ENCODE data around the gene DHX57. TPM values are rescaled to one million over a fixed set of nuclear protein-coding genes. Genes with fewer than 3 reads are reported as not detected.
"Not testable (repeated sequence)": the region's sequence is repeated elsewhere in the genome, so short reads cannot be mapped to it uniquely, and the experiment has no call there.

The DHX57 gene
- polyA plus RNA-seq, 5 donors, result 31.4 to 42.5 (median 37.9) TPM

DNA sequence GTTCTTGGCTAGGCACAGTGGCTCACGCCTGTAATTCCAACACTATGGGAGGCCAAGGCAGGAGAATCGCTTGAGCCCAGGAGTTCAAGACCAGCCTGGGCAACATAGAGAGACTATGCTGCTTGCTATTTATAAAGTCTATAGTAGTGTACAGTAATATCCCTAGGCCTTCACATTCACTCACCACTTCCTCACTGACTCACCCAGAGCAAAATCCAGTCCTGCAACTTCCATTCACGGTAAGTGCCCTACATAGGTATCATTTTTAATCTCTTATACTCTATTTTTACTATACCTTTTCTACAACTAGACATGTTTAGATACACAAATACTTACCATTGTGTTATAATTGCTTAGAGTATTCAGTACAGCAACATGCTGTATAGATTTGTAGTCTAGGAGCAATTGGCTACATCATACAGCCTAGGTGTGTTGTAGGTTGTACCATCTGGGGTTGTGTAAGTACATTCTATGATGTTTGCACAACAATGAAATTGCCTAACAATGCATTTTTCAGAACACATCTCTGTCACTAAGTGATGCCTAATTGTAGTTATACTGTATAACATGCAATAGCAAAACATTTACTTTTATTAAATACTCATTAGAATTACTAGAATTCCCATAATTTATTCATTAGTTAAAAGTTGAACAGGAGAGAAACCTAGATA is 8.8 kb downstream of the DHX57 start:
- no peak for DNase-seq

DNA sequence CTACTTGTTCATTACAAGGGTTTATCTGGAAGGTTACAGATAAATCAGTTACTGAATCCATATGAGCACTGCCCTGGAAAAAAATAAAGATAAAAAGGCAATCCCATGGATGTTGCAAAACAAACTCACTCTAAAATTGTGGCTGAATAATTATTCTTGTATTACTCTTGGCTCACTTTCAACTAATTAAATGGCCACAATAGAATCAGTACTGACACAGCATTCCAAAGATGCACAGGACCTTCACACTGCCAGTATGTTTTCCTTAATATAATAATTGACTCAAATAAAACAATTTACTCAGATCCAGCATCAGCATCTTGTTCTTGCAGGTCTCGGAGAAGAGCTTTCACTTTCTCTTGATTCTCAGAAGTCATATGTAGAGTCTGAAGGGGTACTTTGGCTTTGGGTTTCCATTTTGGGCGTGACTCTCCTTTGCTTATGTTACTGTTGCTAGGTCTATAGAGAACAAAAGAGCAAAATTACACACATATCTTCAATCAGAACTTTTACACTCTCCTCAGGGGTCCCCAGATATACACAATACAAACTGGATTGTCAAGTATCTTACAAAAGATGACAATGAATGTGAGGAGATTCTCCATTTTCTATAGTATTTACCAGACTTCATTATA is 12.6 kb downstream of the DHX57 start:
- DNase-seq, result no peak

DNA sequence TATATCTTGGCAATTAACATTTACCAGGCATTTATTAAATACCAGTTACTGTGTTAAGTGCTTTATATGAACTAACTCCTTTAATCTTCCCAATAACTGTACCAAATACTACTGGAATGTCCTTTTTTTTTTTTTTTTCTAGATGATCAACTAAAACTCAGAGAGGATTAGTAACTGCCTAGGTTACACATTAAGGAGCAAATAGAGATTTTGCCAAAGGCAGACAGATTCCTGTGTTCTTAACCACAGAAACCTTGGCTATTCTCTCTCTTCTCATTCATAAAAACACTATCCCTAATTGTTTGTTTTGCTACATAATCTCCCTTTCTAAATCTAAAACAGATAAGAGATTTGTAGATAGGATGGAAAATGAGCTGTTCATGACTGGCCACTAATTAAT is 13.3 kb downstream of the DHX57 start:
- DNase-seq, result no peak

DNA sequence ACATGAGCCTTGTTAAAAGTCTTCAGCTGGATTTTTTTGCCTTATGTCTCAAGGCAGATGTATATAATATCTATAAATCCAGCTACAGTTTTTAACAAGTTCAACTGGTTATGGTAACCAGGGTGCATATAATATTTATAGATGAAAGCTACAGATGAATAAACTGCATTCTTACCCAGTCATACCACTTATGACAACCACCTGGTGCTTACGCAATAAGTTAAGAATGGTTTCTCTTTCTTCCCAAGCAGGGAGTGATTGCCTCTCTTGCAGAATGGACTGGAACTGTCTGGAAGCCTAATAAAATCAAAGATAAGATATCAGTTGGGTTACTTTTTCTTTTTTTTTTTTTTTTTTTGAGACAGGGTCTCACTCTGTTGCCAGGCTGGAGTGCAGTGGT is 19.6 kb downstream of the DHX57 start:
- DNase-seq, result no peak

DNA sequence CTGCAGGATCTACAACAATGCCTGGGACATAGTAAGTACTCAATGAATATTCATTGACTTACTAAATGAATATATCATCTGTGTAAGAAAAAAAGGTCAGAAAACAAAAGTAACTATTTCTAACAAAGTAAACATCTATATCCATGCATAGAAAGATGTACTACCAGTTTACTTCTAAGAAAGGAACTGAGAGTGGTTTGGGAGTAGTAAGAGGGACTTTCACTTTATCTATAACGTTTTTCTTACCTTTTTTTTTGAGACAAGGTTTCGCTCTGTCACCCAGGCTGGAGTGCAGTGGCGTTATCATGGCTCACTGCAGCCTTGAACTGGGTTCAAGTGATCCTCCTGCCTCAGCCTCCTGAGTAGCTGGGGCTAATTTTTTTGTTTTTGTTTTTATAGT is 25.7 kb downstream of the DHX57 start:
- DNase-seq, result no peak

DNA sequence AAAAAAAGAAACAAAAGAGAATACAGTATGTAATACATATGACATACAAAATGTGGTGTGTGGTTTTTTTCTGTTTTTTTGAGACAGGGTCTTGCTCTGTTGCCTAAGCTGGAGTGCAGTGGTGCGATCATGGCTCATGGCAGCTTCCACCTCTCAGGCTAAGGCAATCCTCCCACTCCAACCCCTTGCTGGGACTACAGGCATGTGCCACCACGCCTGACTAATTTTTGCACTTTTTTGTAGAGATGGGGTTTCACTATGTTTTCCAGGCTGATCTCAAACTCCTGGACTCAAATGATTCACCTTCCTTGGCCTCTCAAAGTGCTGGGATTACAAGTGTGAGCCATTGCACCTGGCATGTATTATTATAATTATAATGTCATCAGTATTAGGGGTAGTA is 38.9 kb downstream of the DHX57 start:
- no peak for DNase-seq

DNA sequence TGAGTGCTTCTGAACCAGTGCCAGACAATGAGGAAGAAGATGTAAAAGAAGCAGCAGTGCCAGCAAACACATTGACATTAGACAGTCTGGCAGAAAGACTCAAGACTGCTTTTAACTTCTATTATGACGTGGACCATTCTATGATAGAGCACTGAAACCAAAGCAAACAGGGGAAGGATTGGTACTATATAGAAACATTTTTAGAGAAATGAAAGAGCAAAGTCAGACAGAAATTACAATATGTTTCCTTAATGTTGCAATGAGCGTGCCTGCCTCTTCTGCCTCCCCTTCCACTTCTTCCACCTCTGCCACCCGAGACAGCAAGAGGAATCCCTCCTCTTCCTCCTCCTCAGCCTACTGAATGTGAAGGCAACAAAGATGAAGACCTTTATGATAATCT is 39.7 kb downstream of the DHX57 start:
- DNase-seq, result no peak

DNA sequence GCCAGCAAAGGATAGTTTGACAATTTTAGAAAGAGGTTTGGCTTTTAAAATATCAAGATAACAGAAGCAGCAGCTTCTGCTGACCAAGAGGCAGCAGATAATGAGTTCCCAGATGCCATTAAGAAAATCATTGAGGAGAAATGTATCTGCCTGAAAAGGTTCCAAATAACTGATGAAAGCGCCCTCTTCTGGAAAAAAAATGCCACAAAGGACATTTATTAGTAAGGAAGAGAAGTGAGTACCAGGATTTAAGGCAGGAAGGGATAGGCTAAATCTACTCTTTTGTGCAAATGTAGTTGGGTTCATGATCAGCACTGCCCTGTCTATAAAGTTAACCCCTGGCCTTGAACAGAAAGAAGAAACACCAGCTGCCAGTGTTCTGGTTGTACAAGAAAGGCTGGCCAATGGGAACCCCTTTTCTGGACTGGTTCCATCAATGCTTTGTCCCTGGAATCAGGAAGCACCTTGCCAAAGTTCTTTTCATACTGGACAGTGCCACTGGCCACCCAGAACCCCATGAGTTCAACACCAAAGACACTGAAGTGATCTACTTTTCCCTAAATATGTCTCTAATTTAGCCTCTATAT is 40.6 kb downstream of the DHX57 start:
- no peak for DNase-seq

DNA sequence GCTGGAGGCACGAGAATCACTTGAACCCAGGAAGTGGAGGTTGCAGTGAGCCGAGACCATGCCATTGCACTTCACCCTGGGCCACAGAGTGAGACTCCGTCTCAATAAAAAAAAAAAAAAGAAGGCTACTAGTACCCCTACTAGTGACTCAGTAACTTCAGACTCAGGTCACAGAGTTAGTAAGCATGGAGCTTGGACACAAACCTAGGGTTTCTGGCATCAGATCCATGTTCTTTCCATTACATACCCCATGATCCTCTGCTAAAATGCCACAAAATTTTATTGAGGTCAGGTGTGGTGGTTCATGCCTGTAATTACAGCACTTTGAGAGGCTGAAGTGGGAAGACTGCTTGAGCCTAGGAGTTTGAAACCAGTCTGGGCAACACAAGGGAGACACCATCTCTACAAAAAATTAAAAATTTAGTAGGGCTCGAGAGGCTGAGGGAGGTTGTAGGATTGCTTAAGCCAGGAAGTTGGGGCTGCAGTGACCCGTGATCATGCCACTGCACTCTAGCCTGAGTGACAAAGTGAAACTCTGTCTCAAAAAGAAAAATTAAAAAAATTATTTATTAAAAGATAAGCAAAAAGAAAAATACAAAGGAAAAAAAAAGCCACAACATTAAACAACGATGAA is 45.1 kb downstream of the DHX57 start:
- no peak for DNase-seq

DNA sequence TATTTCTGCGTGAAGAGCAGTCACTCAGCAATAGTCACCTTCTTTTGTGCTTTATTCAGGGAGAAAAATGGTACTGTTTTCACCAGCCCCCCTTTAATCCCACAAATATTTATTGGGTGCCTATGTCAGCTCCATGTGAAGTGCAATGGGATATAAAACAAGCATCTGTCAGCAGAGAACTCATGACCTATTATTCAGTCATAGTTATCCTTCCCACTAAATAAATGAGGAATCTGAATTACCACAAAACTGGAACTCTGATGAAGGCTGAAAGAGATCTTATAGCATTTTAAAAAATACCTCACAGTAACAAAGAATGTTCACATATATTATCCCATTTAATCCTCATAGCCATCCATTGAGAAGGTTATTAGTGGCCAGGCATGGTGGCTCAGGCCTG is 45.8 kb downstream of the DHX57 start:
- no peak for DNase-seq

DNA sequence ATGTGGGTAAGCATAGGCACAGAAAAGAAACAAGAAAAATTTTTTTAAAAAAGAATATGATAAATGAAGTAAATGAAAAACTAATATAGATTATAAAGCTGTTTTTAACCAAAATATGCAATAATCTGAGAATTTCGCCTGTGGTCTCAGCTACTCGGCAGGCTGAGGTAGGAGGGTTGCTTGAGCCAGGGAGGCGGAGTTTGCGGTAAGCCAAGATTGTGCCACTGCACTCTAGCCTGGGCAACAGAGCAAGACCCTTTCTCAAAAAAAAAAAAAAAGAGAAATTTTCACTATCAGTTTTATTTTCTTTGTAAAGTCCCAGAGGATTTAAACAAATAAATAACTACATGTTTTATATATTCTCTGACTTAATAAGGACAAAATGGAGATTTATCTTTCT is 47.3 kb downstream of the DHX57 start:
- no peak for DNase-seq

DNA sequence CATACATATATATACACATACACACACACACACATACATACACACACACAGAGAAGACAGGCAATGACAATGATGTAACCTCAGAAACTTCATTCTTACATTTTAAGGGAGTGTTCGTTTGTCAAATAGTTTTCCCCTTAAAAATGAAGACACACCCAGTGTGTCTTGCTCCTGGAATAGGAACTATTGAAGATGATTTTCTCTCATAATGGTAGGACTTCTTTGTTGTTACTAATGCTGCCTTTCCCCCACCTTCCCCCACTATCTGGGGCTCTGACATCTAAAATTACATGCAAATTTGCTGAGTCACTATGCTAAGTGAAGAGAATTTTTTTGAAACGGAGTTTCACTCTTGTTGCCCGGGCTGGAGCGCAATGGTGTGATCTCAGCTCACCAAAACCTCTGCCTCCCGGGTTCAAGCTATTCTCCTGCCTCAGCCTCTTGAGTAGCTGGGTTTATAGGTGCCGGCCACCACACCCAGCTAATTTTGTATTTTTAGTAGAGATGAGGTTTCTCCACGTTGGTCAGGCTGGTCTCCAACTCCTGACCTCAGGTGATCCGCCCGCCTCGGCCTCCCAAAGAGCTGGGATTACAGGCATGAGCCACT is 48.1 kb downstream of the DHX57 start:
- not testable (repeated sequence) for DNase-seq

DNA sequence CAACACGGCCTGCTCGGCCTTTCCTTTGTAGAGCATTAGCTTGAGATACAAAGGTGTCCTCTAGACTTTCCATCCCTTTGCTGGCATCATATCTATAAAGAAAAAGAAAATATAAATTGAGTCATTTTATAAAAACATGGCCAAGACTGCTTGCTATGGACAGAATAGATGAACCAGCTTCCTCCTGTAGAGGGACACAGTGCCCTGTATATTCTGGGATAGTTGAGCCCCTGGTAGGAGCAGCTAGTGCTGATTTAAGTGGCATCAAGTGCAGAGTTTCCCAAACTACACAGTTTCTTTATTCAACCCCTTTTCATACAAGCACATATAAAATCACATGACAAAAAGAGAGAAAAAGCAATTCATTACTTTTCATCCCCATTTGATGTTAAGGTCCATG is 49.8 kb downstream of the DHX57 start:
- no peak for DNase-seq

DNA sequence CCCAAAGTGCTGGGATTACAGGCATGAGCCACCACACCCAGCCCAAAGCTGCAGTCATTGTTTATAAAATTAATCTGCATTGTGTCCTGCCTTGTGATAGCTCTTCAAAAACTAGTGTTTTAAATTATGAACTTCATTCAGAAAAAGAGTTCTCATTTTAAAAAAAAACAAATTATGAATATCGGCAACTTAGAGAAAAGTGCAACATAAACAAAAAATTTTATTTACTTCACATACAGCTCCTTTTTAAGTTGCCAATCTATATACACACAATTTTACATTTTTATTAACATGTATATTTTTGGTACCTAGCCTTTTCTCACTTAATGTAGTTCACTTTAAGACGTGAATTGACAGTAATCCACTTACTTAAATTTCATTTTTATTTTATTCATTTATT is 50.8 kb downstream of the DHX57 start:
- no peak for DNase-seq

DNA sequence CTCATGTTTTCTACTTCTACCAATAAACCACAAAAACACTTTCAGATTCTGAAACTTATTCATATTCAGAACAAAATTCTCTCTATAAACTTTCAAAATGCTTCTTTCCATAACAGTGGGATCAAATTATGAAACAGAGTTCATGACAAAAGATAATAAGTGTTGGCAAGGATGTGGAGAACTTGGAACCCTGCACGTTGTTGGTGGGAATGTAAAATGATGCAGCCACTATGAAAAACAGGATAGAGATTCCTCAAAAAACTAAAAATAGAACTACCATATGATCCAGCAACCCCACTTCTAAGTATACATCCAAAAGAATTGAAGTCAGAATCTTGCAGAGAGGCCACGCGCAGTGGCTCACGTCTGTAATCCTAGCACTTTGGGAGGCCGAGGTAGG is 52.3 kb downstream of the DHX57 start:
- DNase-seq, result no peak

DNA sequence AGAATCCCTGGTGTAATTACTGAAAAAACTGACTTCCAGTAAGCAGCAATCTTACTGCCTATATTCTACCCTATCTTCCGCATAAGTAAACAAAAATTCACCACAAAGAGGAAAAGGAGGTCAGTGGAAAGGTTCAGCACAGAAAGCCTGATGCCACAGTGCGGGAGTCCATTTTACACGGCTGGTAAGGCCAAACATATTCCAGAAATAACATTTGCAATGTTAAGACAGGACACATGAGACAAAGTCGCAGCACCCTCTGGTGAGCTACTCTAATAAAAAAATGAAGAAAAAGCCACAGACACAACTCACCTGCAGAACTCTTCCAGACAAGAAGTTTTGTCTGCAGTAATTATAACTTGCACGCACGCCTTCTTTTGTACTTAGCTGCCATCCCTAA is 57.2 kb downstream of the DHX57 start:
- no peak for DNase-seq

DNA sequence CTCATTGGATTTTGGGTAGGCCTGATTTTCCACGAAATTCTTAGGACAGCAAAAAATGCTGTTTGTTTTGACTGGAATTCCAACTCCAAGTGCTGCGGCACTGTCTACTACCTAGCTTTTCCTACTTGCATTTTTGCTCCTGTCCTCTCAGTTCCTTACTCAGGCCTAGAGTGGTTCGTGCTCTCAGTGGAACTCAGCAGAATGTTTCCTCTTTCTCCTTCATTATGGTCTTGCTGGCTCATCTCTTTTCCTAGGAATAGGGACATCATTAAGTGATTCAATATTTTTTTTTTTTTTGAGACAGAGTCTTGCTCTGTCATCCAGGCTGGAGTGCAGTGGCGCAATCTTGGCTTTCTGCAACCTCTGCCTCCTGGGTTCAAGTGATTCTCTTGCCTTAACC is 59.8 kb downstream of the DHX57 start:
- no peak for DNase-seq

DNA sequence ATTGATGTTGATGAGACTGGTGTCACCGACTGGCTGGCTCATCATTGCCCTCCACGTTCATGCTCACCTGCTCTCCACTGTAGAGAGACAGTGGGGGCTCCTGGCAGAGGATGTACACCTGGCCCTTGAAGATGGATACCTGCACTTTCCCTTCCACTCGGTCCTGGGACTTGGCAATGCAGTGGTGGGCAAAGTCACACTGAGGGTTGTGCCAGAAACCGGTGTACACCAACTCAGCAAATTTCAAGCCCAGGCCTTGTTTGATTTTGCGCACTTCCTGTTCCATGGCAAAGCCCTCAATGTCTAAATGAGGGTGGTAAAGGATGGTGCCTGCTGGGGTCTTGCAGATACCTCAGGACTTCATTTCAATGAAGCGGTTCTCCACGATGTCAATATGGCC is 65.2 kb downstream of the DHX57 start:
- DNase-seq, result no peak

DNA sequence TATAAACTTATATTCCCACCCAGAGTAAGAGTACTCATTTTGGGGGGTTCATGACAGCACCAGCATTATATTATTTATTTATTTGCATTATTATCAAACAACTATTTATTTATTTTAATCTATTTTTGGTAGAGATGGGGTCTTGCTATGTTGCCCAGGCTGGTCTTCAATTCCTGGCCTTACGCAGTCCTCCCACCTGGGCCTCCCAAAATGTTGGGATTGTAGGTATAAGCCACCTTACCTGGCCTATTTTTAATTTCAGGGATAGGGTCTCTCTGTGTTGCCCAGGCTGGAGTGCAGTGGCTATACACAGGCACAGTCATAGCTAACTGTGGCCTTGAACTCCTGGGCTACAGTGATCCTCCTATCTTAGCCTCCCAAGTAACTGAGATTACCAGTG is 67.1 kb downstream of the DHX57 start:
- no peak for DNase-seq

DNA sequence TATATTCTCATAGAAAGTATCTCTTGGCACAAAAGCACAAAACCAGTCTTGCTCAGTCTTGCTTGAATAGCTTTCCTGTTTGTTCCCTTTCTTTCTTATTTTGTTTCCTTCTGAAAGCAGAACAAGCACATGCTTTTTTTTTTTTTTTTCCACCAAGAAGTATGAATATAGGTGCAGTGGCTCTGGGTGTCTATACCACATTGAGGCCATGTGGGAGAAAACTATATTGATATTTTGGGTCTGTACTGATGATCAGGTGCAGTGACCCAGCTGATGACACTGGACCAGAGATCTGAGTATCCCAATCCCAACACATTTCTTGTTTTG is 69.0 kb downstream of the DHX57 start:
- no peak for DNase-seq

DNA sequence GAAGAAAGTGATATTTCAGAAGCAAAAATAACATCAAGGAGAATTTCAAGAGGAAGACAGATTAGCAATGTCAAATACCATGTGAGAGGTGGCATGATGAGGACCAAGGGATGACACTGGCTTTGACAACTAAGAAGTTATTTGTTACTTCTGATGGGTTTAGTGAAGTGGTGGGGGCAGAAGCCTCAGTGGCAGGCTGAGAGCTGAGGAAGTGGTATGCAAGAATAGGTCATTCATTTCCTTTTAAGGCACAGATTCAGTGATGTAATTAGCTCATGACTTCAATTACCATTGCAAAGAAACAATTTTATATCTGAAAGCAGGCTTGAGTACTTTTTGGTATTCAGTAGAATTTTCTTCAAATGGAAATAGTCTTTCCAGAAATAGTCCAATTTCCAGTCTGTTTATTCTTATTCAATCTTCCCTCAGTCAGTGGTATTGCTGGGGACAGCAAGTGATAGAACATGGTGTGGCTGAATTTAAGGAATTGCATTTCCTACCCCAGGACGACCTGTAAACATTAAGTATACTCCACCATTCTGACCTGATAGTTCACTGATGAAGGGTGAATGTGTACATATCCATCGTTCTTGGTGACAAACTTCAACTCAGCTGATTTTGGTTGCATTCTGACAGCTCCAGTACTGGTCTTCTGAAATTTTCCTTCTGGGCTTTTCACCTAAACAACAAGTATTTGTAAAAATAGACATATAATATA is 69.6 kb downstream of the DHX57 start:
- DNase-seq, result no peak

DNA sequence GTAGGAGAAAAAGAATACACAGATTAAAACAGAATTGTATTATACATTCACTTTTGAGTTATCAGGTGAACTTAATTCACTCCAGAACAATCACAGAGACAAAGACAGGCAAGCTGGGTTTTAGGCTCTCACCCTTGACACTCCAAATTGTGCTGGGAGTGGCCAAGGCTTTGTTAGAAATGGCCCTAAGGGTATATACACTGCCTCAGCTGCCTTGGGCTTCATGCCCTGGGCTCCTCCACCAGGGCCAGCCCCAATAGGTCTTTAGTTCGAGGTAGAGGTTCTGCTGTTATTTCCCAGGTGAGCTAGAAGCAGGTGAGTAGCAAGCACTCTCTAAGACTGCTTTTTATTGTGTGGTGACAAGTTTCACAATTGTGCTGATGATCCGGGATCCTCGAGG is 77.8 kb downstream of the DHX57 start:
- no peak for DNase-seq
